HepG2 (cell line): Measurements from ENCODE around the gene TMCC1. TPM values are rescaled to one million over a fixed set of nuclear protein-coding genes. Genes with fewer than 3 reads are reported as not detected.

Experiments
- CCAR2 ChIP-seq: fragments of 200-400 bp; formaldehyde crosslinking; optimal IDR thresholded peaks from 2 replicates; pipeline ENCODE3; 2018; ENCODE audit warnings: low read depth, mild to moderate bottlenecking, low read length, moderate library complexity
- FOXA3 ChIP-seq: IDR thresholded peaks from 2 replicates; pipeline ENCODE4 v1.6.1; 2016; ENCODE audit warnings: missing genetic modification reagents, missing compliant biosample characterization
- FOXP1 ChIP-seq, 2 experiments: fragments of 450-650 bp in 1 of 2; IDR thresholded peaks; 2 replicates each; pipeline ENCODE4 v1.6.1; 2017 to 2018; ENCODE audit warnings: antibody characterized with exemption in 1 of 2
- GATAD1 ChIP-seq: IDR thresholded peaks from 2 replicates; pipeline ENCODE4 v1.6.1; 2016; ENCODE audit warnings: missing genetic modification reagents, missing compliant biosample characterization
- HMGA1 ChIP-seq: sonication (generic); formaldehyde crosslinking; conservative IDR thresholded peaks from 2 replicates; pipeline ENCODE4 v1.4.0; 2020; ENCODE audit warnings: missing genetic modification reagents
- HMGXB4 ChIP-seq, 2 experiments: sonication (generic) in 1 of 2; formaldehyde crosslinking in 1 of 2; IDR thresholded peaks; 2 replicates each; pipeline versions ENCODE4 v1.4.0 to v1.6.1; 2018 to 2020; ENCODE audit warnings: missing genetic modification reagents in 2 of 2, borderline replicate concordance in 1 of 2, low read depth in 1 of 2, mild to moderate bottlenecking in 1 of 2, missing biosample characterization in 1 of 2
- JUNB ChIP-seq: sonication (generic); formaldehyde crosslinking; IDR thresholded peaks from 2 replicates; pipeline ENCODE4 v1.8.0; 2022; ENCODE audit warnings: missing genetic modification reagents, mild to moderate bottlenecking, borderline replicate concordance
- KLF9 ChIP-seq: IDR thresholded peaks from 2 replicates; pipeline ENCODE4 v1.6.1; 2016; ENCODE audit warnings: low read depth
- MAFK ChIP-seq, 2 experiments: IDR thresholded peaks in 1 of 2; conservative IDR thresholded peaks in 1 of 2; 2 replicates each; pipeline ENCODE4 v1.6.1; 2011; ENCODE audit warnings: improper control_type of control experiment in 2 of 2, low read length in 2 of 2
- ONECUT2 ChIP-seq: sonication (generic); formaldehyde crosslinking; IDR thresholded peaks from 2 replicates; pipeline ENCODE4 v1.4.0; 2020; ENCODE audit warnings: missing genetic modification reagents
- PAWR ChIP-seq: sonication (generic); formaldehyde crosslinking; IDR thresholded peaks from 2 replicates; pipeline ENCODE4 v1.4.0; 2020; ENCODE audit warnings: missing genetic modification reagents, mild to moderate bottlenecking, borderline replicate concordance
- RERE ChIP-seq: IDR thresholded peaks from 2 replicates; pipeline ENCODE4 v1.6.1; 2016; ENCODE audit warnings: low read depth, missing genetic modification reagents, missing compliant biosample characterization
- SRY ChIP-seq: sonication (generic); formaldehyde crosslinking; IDR thresholded peaks from 2 replicates; pipeline ENCODE4 v1.8.0; 2022; ENCODE audit warnings: mild to moderate bottlenecking, missing genetic modification reagents
- ZMYM3 ChIP-seq: sonication (generic); formaldehyde crosslinking; IDR thresholded peaks from 2 replicates; pipeline ENCODE4 v1.5.1; 2020; ENCODE audit warnings: mild to moderate bottlenecking, missing genetic modification reagents
- ZNF703 ChIP-seq: sonication (generic); formaldehyde crosslinking; IDR thresholded peaks from 2 replicates; pipeline ENCODE4 v1.5.1; 2020; ENCODE audit warnings: missing genetic modification reagents, mild to moderate bottlenecking, moderate library complexity, borderline replicate concordance
- ZNF749 ChIP-seq: sonication (generic); formaldehyde crosslinking; IDR thresholded peaks from 2 replicates; pipeline ENCODE4 v1.8.0; 2022; ENCODE audit warnings: mild to moderate bottlenecking, missing genetic modification reagents, moderate library complexity, borderline replicate concordance
- ZSCAN31 ChIP-seq: sonication (generic); formaldehyde crosslinking; IDR thresholded peaks from 2 replicates; pipeline ENCODE4 v1.5.0; 2020; ENCODE audit warnings: low read depth, mild to moderate bottlenecking, missing genetic modification reagents
- polyA plus RNA-seq, 8 experiments: library from polyadenylated mRNA; depleted of rRNA in 3 of 8; stranded (reverse) in 7 of 8; unstranded in 1 of 8; fragments of >200 nt; fragmentation: Illumina TruSeq in 4 of 8; extraction: Trizol in 4 of 8; gene quantifications; 2 replicates each; pipeline versions ENCODE4 v1.2.1 to v1.2.3, GENCODE V29; 2011 to 2016; ENCODE audit warnings: low read depth in 4 of 8, missing spikeins in 1 of 8, mixed read lengths in 1 of 8; ENCODE audit not compliant: insufficient read depth in 1 of 8
- total RNA-seq, 5 experiments: library from RNA; depleted of rRNA; stranded (reverse); fragments of >200 nt; fragmentation: Illumina TruSeq; extraction: Trizol; gene quantifications; 2 replicates each; pipeline ENCODE4 v1.2.3, GENCODE V29; 2016; ENCODE audit warnings: low read depth in 1 of 5
- TF ChIP-seq, protein P1 (sequence below): sonication (generic); formaldehyde crosslinking; IDR thresholded peaks from 2 replicates; pipeline ENCODE4 v1.4.0; 2020; ENCODE audit warnings: missing genetic modification reagents

Gene TMCC1
- total and polyA plus RNA-seq, 2 of the 13 experiments (the other 11 are each of a cell fraction or from before 2014, with no cell fraction given) = 12.1 to 264 TPM

- TF ChIP-seq ONECUT2 (no peak), PAWR (CRISPR knock-in tag) (no peak), ZMYM3 (CRISPR knock-in tag) (peak; percentile 73; the same call in 1 of the 2 replicates), RERE (CRISPR knock-in tag) (no peak), GATAD1 (CRISPR knock-in tag) (peak; percentile 38; the same call in 1 of the 2 replicates), HMGA1 (CRISPR knock-in tag) (no peak), KLF9 (no peak), SRY (CRISPR knock-in tag) (no peak), JUNB (no peak), FOXA3 (peak; percentile 18; the same call in 1 of the 2 replicates), ZNF749 (no peak), ZNF703 (CRISPR knock-in tag) (no peak), MAFK (conservative IDR thresholded peaks at IDR 0.05 in 1 of 2, IDR thresholded peaks at IDR 0.05 in 1 of 2; ENCODE audit: low read length in 2 of 2) (no peak), CCAR2 (no peak), ZSCAN31 (no peak), HMGXB4 (CRISPR knock-in tag; IDR thresholded peaks at IDR 0.05; ENCODE audit: borderline replicate concordance in 1 of 2, low read depth in 1 of 2) (no peak), FOXP1 (IDR thresholded peaks at IDR 0.05) (no peak), FOXP1 (CRISPR knock-in tag; IDR thresholded peaks at IDR 0.05) (0 out of 2 replicates have a peak, but pooled peaks have one; percentile 48)
- TF ChIP-seq, protein P1, sequence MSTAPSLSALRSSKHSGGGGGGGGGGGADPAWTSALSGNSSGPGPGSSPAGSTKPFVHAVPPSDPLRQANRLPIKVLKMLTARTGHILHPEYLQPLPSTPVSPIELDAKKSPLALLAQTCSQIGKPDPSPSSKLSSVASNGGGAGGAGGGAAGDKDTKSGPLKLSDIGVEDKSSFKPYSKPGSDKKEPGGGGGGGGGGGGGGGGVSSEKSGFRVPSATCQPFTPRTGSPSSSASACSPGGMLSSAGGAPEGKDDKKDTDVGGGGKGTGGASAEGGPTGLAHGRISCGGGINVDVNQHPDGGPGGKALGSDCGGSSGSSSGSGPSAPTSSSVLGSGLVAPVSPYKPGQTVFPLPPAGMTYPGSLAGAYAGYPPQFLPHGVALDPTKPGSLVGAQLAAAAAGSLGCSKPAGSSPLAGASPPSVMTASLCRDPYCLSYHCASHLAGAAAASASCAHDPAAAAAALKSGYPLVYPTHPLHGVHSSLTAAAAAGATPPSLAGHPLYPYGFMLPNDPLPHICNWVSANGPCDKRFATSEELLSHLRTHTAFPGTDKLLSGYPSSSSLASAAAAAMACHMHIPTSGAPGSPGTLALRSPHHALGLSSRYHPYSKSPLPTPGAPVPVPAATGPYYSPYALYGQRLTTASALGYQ (CRISPR knock-in tag) = no peak
Measured at GRCh38 chr3:129890125-129890524, 3.4 kb downstream of the TMCC1 start (continued).
